AG04449 (cell line): ENCODE measurements around the gene COL12A1.

Experiments
- CTCF ChIA-PET: fragments of 350-600 bp; formaldehyde crosslinking; extraction: SDS; loops from one replicate; lab custom pipeline; 2021; ENCODE audit warnings: antibody characterized with exemption; lab: Yijun Ruan, JAX
- POLR2A ChIA-PET: fragments of 400-600, 350-600 bp; formaldehyde crosslinking; extraction: SDS; loops from one replicate; lab custom pipeline; 2020; ENCODE audit warnings: antibody characterized with exemption, inconsistent platforms; lab: Yijun Ruan, JAX
- DNase-seq: peaks from one replicate; pipeline ENCODE4 v3.0.0-alpha.2; 2010; ENCODE audit warnings: low read depth, low spot score
- H3K4me3 ChIP-seq: 2 replicates; pipeline ENCODE4 v1.5.1; 2011; ENCODE audit warnings: low read depth, mild to moderate bottlenecking, control low read depth, low read length
- TF ChIP-seq, protein P1 (sequence below): IDR thresholded peaks from one replicate; pipeline ENCODE4 v1.5.1; 2011; ENCODE audit warnings: mild to moderate bottlenecking, moderate library complexity, low read length, control low read depth, inconsistent platforms; ENCODE audit not compliant: insufficient read depth; ENCODE audit errors: missing control alignments

Gene COL12A1

DNA sequence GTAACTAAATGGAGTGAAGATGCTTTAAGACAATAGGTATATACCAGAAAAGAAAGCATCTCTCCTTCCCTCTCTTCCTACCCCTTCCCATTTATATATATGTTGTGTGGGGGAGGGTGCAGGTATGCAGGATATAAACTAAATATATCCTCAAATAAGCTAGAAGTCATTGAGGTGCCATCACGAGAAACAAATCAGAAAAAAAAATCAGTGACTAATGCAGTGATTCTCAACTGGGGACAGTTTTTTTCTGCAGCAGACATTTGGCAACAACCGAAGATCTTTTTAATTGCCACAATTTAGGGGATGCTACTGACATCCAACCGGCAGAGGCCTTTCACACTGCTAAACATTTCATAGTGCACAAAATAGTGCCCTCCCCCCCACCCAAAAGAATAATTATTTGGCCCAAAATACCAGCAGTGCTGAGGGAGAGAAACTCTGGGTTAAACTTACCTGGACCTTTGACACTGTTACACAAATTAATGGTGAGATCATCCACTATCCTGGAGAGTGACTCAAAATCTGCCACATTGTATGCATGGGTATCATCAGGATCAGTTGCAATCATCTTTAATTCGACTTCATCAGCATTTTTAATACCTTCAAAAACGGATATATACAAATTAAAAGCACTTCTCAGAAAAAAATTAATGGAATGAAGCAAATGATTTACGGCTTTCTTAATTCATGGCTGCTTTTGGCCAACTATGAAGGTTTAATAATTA is 55.0 kb downstream of the COL12A1 start:
- ChIA-PET CTCF (interaction anchor here (1.1 to 1.6 kb wide), 3 partner anchors 7 to 26 kb away, joined by 3 to 5 read pairs (median 4); no protein-coding TSS in a partner anchor), POLR2A (no interaction called here)
- no peak for DNase-seq
- no peak overlapping the region for H3K4me3 ChIP-seq
- TF ChIP-seq, protein P1, sequence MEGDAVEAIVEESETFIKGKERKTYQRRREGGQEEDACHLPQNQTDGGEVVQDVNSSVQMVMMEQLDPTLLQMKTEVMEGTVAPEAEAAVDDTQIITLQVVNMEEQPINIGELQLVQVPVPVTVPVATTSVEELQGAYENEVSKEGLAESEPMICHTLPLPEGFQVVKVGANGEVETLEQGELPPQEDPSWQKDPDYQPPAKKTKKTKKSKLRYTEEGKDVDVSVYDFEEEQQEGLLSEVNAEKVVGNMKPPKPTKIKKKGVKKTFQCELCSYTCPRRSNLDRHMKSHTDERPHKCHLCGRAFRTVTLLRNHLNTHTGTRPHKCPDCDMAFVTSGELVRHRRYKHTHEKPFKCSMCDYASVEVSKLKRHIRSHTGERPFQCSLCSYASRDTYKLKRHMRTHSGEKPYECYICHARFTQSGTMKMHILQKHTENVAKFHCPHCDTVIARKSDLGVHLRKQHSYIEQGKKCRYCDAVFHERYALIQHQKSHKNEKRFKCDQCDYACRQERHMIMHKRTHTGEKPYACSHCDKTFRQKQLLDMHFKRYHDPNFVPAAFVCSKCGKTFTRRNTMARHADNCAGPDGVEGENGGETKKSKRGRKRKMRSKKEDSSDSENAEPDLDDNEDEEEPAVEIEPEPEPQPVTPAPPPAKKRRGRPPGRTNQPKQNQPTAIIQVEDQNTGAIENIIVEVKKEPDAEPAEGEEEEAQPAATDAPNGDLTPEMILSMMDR: no peak

DNA sequence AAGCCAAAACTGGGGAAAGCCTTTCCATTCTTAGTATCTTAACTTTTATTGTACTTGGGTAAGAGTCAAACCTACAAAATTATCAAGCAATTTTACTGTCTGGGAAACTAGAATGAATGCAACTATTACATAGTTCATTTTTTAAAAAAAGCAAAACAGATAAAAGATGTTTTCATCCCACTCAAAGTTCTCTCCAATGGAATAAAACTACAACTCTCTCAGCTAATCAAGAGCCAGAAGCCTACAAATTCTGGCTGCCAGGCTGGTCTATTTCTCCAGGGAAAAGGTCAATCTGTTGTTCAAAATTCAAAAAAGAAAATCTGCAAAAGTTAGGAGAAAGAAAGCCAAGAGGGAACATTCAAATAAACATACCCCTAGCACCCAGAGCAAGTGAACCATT is 56.2 kb downstream of the COL12A1 start:
- TF ChIP-seq, protein P1: no peak
- POLR2A ChIA-PET: no interaction called here
- no peak overlapping the region for H3K4me3 ChIP-seq
- no peak for DNase-seq
- CTCF ChIA-PET: no interaction called here

DNA sequence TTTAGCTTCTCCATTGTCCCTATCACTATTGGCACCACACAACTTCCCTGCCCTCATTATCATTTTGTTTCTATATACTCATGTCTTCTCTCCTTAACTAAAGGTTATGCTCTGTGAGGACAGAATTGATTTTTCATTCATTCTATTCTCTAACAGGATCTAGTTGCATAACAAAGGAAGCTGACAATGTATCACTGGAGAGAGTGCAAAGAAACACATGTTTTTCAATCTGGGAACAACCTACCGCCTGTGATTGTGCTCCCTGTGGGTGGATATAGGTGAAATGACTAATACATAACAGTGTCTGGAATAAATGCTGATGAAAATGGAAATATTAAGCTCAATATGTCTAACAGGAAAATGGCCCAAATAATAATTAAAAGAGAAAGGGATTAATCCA is 56.6 kb downstream of the COL12A1 start:
- TF ChIP-seq, protein P1: no peak
- ChIA-PET CTCF (no interaction called here), POLR2A (no interaction called here)
- no peak for DNase-seq
- H3K4me3 ChIP-seq: no peak overlapping the region

DNA sequence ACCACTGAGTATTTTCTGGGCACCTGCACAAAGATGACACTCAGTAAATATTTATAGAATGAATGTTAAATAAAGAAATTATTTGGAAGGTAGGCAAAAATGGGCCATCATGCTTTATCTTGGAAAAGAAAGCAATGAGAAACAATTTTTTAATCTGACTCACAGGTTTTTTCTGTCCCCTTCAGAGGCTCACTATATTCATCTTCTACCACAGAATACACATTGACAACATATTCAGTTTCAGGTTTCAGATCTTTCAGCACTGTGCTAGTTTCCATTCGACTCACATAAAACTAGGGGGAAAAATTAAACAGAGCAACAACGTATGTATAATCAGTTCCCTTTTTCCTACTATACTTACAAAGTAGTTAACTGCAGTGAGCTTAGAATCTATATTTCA is 58.3 kb downstream of the COL12A1 start:
- no peak overlapping the region for H3K4me3 ChIP-seq
- no peak for DNase-seq
- CTCF ChIA-PET: interaction anchor here (1.3 kb wide), 2 partner anchors 52 to 56 kb away, joined by 3 read pairs; no protein-coding TSS in a partner anchor
- TF ChIP-seq, protein P1: no peak
- POLR2A ChIA-PET: no interaction called here

DNA sequence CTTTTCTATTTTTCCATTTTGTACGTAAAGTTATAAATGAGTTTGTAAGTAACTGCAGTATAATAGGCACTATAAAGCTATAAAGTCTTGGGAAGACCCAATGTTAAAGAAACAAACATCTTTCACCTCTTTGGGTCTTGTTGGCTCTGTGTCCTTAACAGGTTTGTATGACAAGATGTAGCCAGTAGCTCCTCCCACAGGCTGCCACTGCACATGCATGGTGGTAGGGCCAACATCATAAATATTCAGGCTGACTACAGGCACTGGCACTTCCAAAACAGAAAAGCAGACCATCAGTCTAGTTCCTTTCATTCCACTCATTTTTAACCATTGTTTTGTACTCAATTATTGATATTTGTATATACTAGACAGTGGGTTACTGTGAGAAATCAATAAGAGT is 59.9 kb downstream of the COL12A1 start:
- H3K4me3 ChIP-seq: no peak overlapping the region
- CTCF ChIA-PET: no interaction called here
- no peak for DNase-seq
- TF ChIP-seq, protein P1: no peak
- POLR2A ChIA-PET: no interaction called here

DNA sequence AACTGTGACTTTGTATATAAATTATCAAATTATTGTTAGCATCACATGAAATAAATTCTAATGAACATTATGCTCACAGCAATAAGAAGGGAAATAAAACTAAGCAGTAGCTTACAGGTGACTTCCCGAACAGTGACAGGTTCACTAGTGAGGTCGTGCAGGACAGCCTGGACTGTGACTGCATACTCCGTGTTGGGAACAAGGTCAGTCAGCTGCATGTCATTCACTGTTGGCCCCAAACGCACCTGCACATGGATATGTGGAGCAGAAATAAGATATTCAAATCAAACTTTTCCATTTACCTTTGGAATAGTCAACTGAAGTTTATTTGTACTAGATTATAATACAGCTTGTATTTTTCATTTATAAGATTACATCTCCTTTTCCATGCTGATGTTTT is 60.6 kb downstream of the COL12A1 start:
- CTCF ChIA-PET: no interaction called here
- POLR2A ChIA-PET: no interaction called here
- TF ChIP-seq, protein P1: no peak

More for the DNA sequence above, 60.6 kb downstream of the COL12A1 start:
- DNase-seq: no peak
- H3K4me3 ChIP-seq: no peak overlapping the region
